ENCODE data around the gene F8.

F8 gene

DNA sequence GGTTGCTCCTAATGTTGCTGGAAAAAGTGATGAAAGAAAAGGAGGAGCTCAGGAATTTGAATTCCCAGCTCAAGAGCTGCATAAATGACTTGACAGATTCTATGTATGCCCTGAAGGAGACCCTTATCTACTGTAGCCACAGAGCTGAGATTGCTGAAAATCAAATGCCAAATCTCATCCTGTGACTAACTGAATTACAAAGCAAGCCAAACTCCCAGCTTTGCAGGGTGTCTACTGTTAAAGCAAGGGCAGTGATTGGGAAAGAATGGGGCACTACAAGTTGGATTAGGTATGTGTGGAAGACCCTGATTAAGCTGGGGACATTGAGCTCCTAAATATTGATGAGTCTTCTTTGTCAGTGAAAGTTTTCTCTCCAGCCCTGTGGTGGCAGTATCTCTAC lies 167.3 kb downstream of the F8 start (continued):
- TF ChIP-seq, protein P1, sequence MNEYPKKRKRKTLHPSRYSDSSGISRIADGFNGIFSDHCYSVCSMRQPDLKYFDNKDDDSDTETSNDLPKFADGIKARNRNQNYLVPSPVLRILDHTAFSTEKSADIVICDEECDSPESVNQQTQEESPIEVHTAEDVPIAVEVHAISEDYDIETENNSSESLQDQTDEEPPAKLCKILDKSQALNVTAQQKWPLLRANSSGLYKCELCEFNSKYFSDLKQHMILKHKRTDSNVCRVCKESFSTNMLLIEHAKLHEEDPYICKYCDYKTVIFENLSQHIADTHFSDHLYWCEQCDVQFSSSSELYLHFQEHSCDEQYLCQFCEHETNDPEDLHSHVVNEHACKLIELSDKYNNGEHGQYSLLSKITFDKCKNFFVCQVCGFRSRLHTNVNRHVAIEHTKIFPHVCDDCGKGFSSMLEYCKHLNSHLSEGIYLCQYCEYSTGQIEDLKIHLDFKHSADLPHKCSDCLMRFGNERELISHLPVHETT (tag by site-specific recombination; IDR thresholded peaks at IDR 0.05), result no peak
- no peak for TF ChIP-seq BCL11B (tag by site-specific recombination; IDR thresholded peaks at IDR 0.05; ENCODE audit: low read depth)
- TF ChIP-seq, protein P2, sequence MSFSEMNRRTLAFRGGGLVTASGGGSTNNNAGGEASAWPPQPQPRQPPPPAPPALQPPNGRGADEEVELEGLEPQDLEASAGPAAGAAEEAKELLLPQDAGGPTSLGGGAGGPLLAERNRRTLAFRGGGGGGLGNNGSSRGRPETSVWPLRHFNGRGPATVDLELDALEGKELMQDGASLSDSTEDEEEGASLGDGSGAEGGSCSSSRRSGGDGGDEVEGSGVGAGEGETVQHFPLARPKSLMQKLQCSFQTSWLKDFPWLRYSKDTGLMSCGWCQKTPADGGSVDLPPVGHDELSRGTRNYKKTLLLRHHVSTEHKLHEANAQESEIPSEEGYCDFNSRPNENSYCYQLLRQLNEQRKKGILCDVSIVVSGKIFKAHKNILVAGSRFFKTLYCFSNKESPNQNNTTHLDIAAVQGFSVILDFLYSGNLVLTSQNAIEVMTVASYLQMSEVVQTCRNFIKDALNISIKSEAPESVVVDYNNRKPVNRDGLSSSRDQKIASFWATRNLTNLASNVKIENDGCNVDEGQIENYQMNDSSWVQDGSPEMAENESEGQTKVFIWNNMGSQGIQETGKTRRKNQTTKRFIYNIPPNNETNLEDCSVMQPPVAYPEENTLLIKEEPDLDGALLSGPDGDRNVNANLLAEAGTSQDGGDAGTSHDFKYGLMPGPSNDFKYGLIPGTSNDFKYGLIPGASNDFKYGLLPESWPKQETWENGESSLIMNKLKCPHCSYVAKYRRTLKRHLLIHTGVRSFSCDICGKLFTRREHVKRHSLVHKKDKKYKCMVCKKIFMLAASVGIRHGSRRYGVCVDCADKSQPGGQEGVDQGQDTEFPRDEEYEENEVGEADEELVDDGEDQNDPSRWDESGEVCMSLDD (tag by site-specific recombination; IDR thresholded peaks at IDR 0.05), result no peak

DNA sequence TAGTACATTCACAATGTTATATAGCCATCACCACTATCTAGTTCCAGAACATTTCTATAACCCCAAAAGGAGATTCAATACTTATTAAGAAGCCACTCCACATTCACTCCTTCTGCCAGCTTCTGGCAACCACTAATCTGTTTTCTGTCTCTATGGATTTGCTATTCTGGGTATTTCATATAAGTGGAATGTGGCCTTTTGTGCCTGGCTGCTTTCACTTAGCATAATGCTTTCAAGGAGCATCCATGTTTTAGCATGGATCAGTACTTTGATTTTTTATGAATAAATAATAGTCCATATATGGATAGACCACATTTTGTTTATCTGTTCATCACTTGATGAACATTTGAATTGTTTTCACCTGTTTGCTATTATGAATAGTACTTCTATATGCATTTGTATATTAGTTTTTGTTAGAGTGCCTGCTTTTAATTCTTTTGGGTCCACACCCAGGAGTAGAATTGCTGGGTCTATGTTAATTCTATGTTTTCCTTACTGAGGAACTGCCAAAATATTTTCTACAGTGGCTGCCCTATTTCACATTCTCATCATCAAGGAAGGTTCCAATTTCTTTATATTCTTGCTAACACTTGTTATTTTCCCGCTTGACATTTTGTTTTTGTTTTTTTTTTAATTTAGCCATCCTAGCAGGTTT lies 171.4 kb downstream of the F8 start:
- POLR2A ChIA-PET, result no interaction called here
- CTCF ChIA-PET, result interaction anchor here (0.5 kb wide), 1 partner anchor 1451 kb away, joined by 3 read pairs; no protein-coding TSS in a partner anchor

DNA sequence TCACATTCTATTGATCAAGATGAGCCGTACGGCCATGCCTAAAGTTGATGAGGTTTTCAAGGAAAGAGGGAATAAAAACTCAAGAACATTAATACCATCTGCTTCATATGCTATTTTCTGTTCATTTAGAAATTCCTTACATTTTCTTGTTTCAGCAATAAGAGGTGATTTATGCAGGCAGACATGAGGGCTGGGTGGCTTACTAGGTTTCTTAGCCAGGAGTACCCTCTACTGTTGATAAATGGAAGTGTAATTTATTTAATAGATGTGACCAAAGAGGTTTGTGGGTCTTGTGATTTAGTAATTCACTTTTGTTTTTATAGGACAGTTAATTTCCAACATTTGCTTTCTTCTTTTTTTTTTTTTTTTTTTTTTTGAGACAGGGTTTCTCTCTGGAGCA lies 181.7 kb downstream of the F8 start:
- ChIA-PET POLR2A (no interaction called here), CTCF (interaction anchor here (0.6 to 3.8 kb wide), 10 partner anchors 9 to 458 kb away, joined by 4 to 29 read pairs (median 5); partner anchors contain the start of gene DKC1)
- H3K9me3 ChIP-seq (ENCODE audit: control insufficient read depth, insufficient read depth, low read depth, low read length), result no peaks in the 10 kb centered on the region
- H3K4me3 ChIP-seq (ENCODE audit: low read depth, low read length), result no peak overlapping the region
- TF ChIP-seq, protein P3, sequence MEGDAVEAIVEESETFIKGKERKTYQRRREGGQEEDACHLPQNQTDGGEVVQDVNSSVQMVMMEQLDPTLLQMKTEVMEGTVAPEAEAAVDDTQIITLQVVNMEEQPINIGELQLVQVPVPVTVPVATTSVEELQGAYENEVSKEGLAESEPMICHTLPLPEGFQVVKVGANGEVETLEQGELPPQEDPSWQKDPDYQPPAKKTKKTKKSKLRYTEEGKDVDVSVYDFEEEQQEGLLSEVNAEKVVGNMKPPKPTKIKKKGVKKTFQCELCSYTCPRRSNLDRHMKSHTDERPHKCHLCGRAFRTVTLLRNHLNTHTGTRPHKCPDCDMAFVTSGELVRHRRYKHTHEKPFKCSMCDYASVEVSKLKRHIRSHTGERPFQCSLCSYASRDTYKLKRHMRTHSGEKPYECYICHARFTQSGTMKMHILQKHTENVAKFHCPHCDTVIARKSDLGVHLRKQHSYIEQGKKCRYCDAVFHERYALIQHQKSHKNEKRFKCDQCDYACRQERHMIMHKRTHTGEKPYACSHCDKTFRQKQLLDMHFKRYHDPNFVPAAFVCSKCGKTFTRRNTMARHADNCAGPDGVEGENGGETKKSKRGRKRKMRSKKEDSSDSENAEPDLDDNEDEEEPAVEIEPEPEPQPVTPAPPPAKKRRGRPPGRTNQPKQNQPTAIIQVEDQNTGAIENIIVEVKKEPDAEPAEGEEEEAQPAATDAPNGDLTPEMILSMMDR (tag by site-specific recombination; IDR thresholded peaks at IDR 0.05), result peak; percentile 12; the same call in 1 of the 2 replicates
- TF ChIP-seq WT1 (tag by site-specific recombination; IDR thresholded peaks at IDR 0.05), result no peak
- TF ChIP-seq PRDM1 (tag by site-specific recombination; IDR thresholded peaks at IDR 0.05), result 0 out of 2 replicates have a peak, but pooled peaks have one; percentile 6
- TF ChIP-seq ZFP69B (tag by site-specific recombination; IDR thresholded peaks at IDR 0.05), result no peak
- TF ChIP-seq ZBTB21 (tag by site-specific recombination; IDR thresholded peaks at IDR 0.05), result no peak
- peak; percentile 87 for TF ChIP-seq ZNF654 (tag by site-specific recombination; IDR thresholded peaks at IDR 0.05; ENCODE audit: low read depth)
- TF ChIP-seq ZNF157 (tag by site-specific recombination; IDR thresholded peaks at IDR 0.05), result no peak
- no peaks in the 10 kb centered on the region for H3K36me3 ChIP-seq (ENCODE audit: control insufficient read depth in 2 of 2, insufficient read depth in 1 of 2, low read length in 2 of 2)
- H3K4me1 ChIP-seq (ENCODE audit: control insufficient read depth, insufficient read depth, low read length), result no peaks in the 10 kb centered on the region
- H3K27ac ChIP-seq (ENCODE audit: extremely low read depth, low read depth, low read length), result no peak overlapping the region

More for the DNA sequence above, 171.4 kb downstream of the F8 start:
- peak; percentile 29; the same call in 1 of the 2 replicates for TF ChIP-seq ZNF140 (tag by site-specific recombination; IDR thresholded peaks at IDR 0.05)
- TF ChIP-seq ZBTB8A (tag by site-specific recombination; IDR thresholded peaks at IDR 0.05), result no peak
- no peak for TF ChIP-seq ZEB2 (tag by site-specific recombination; IDR thresholded peaks at IDR 0.05)
- TF ChIP-seq GLI2 (tag by site-specific recombination; IDR thresholded peaks at IDR 0.05; ENCODE audit: borderline replicate concordance, low read depth), result no peak
- TF ChIP-seq ZNF791 (tag by site-specific recombination; IDR thresholded peaks at IDR 0.05), result no peak
- H3K4me3 ChIP-seq (ENCODE audit: low read depth, low read length), result no peak overlapping the region
- H3K36me3 ChIP-seq (ENCODE audit: control insufficient read depth in 2 of 2, insufficient read depth in 1 of 2, low read length in 2 of 2), result no peaks in the 10 kb centered on the region
- H3K9me3 ChIP-seq (ENCODE audit: control insufficient read depth, insufficient read depth, low read depth, low read length), result no peaks in the 10 kb centered on the region; the same call in 1 of the 2 replicates
- H3K27ac ChIP-seq (ENCODE audit: extremely low read depth, low read depth, low read length), result no peak overlapping the region
- no peaks in the 10 kb centered on the region for H3K4me1 ChIP-seq (ENCODE audit: control insufficient read depth, insufficient read depth, low read length)

Data from HEK293 (cell line).